Endothelial cell of umbilical vein (primary cell): ENCODE data around the gene PARD3B.

ENCODE experiments used
- EZH2 ChIP-seq: IDR thresholded peaks from 2 replicates; pipeline ENCODE4 v1.6.1; 2012; ENCODE audit warnings: borderline replicate concordance, low read depth, mild to moderate bottlenecking, moderate library complexity, low read length, inconsistent platforms; ENCODE audit not compliant: severe bottlenecking
- FOS ChIP-seq: IDR thresholded peaks from 2 replicates; pipeline ENCODE4 v1.6.1; 2011; ENCODE audit warnings: mild to moderate bottlenecking, low read length, moderate library complexity, borderline replicate concordance; ENCODE audit not compliant: insufficient read depth
- JUN ChIP-seq: IDR thresholded peaks from 2 replicates; pipeline ENCODE4 v1.6.1; 2011; ENCODE audit warnings: borderline replicate concordance, low read depth; ENCODE audit not compliant: insufficient read length, insufficient read depth
- MYC ChIP-seq: IDR thresholded peaks from one replicate; pipeline ENCODE4 v1.6.1; 2011; ENCODE audit warnings: mild to moderate bottlenecking, low read depth, low read length
- POLR2A ChIP-seq: IDR thresholded peaks from 2 replicates; pipeline ENCODE4 v1.6.1; 2012; ENCODE audit warnings: low read depth, mild to moderate bottlenecking, control low read depth, low read length
- POLR2AphosphoS5 ChIP-seq: IDR thresholded peaks from 2 replicates; pipeline ENCODE4 v1.6.1; 2012; ENCODE audit warnings: low read depth, mild to moderate bottlenecking, control low read depth, low read length, moderate library complexity; ENCODE audit not compliant: insufficient read depth
- TF ChIP-seq, protein P1 (sequence below), 2 donors: IDR thresholded peaks; 1 replicate in 1 of 2; 2 replicates in 1 of 2; pipeline ENCODE4 v1.5.1; 2011; ENCODE audit warnings: low read length in 2 of 2, mild to moderate bottlenecking in 2 of 2, moderate library complexity in 2 of 2, control low read depth in 1 of 2, inconsistent platforms in 1 of 2, low read depth in 1 of 2; ENCODE audit not compliant: insufficient read depth in 1 of 2; ENCODE audit errors: extremely low read depth in 1 of 2
- TF ChIP-seq, protein P2 (sequence below): IDR thresholded peaks from 2 replicates; pipeline ENCODE4 v1.6.1; 2011; ENCODE audit not compliant: insufficient read depth, insufficient read length

DNA sequence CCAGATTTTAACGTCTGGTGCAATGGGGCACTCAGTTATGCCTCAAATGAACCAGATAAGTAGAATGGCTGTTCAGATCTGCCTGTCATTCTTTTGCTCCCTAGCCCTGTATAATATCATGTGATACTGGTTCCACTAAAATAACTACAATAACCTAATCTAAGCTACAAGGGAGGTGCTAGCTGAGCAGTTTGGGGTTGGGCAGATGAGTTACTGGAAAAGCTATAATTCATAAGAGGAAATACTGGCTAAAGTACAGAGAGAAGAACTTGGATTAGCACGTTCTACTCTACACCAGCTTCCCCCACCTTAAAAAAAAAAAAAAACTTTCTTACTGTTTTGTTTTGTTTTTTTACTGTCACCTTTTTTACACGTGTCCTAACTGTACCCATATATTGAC, 953.7 kb downstream of the PARD3B start:
- TF ChIP-seq, protein P1, sequence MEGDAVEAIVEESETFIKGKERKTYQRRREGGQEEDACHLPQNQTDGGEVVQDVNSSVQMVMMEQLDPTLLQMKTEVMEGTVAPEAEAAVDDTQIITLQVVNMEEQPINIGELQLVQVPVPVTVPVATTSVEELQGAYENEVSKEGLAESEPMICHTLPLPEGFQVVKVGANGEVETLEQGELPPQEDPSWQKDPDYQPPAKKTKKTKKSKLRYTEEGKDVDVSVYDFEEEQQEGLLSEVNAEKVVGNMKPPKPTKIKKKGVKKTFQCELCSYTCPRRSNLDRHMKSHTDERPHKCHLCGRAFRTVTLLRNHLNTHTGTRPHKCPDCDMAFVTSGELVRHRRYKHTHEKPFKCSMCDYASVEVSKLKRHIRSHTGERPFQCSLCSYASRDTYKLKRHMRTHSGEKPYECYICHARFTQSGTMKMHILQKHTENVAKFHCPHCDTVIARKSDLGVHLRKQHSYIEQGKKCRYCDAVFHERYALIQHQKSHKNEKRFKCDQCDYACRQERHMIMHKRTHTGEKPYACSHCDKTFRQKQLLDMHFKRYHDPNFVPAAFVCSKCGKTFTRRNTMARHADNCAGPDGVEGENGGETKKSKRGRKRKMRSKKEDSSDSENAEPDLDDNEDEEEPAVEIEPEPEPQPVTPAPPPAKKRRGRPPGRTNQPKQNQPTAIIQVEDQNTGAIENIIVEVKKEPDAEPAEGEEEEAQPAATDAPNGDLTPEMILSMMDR (IDR thresholded peaks at IDR 0.05; ENCODE audit: extremely low read depth in 1 of 2, insufficient read depth in 1 of 2, low read depth in 1 of 2, low read length in 2 of 2), result no peak
- no peak for TF ChIP-seq EZH2
- no peak for TF ChIP-seq POLR2AphosphoS5
- no peak for TF ChIP-seq POLR2A
- TF ChIP-seq FOS, result no peak
- TF ChIP-seq MYC, result no peak
- no peak for TF ChIP-seq JUN
- TF ChIP-seq, protein P2, sequence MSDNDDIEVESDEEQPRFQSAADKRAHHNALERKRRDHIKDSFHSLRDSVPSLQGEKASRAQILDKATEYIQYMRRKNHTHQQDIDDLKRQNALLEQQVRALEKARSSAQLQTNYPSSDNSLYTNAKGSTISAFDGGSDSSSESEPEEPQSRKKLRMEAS, result no peak
